GM18526 (cell line): ENCODE results near the gene KLHDC8A.

Experiments used
- POLR2A ChIP-seq: IDR thresholded peaks from 3 replicates; pipeline ENCODE4 v1.6.1; 2011; ENCODE audit not compliant: insufficient read length; ENCODE audit errors: extremely low read depth

KLHDC8A gene

GRCh38 chr1:205373798-205374175 lies 17.1 kb upstream of the KLHDC8A start:
- no peak for TF ChIP-seq POLR2A

- no peak for TF ChIP-seq POLR2A
These were observed 16.5 kb upstream of the KLHDC8A start for GRCh38 chr1:205373022-205373797.

GRCh38 chr1:205371871-205372660 lies 15.3 kb upstream of the KLHDC8A start:
- TF ChIP-seq POLR2A = no peak

GRCh38 chr1:205370780-205371179 lies 14.1 kb upstream of the KLHDC8A start:
- no peak for TF ChIP-seq POLR2A

- no peak for TF ChIP-seq POLR2A
These were observed 13.0 kb upstream of the KLHDC8A start for GRCh38 chr1:205369701-205370123.

GRCh38 chr1:205368478-205368877 lies 11.8 kb upstream of the KLHDC8A start:
- TF ChIP-seq POLR2A = no peak

GRCh38 chr1:205365945-205366463 lies 9.3 kb upstream of the KLHDC8A start:
- TF ChIP-seq POLR2A = no peak

GRCh38 chr1:205360891-205361290 lies 4.2 kb upstream of the KLHDC8A start:
- TF ChIP-seq POLR2A = no peak

- TF ChIP-seq POLR2A = no peak
These were observed 3.2 kb upstream of the KLHDC8A start for GRCh38 chr1:205359771-205360565.

- no peak for TF ChIP-seq POLR2A
These were observed 1.9 kb upstream of the KLHDC8A start for GRCh38 chr1:205358579-205358978.

GRCh38 chr1:205357567-205357966 lies 845 bp upstream of the KLHDC8A start:
- no peak for TF ChIP-seq POLR2A

GRCh38 chr1:205355075-205355453 lies 1.7 kb downstream of the KLHDC8A start:
- no peak for TF ChIP-seq POLR2A

GRCh38 chr1:205354259-205355074 lies 2.3 kb downstream of the KLHDC8A start:
- TF ChIP-seq POLR2A = no peak

GRCh38 chr1:205353612-205354011 lies 3.1 kb downstream of the KLHDC8A start:
- no peak for TF ChIP-seq POLR2A
